ENCODE data around the gene CACNA1E.

- TF ChIP-seq CTCF (IDR thresholded peaks at IDR 0.05) (no peak), POLR2A (IDR thresholded peaks at IDR 0.05) (no peak)
Observed at GRCh38 chr1:181506563-181507353, 23.4 kb downstream of the CACNA1E start.
